ENCODE measurements around the gene RHOG. TPM values are rescaled to one million over a fixed set of nuclear protein-coding genes. Genes with fewer than 3 reads are reported as not detected.

RHOG gene
- total RNA-seq, 1 experiment from 2014 or later: 33.6 TPM

- TF ChIP-seq ZNF219 (CRISPR knock-in tag; IDR thresholded peaks at IDR 0.05; ENCODE audit: borderline replicate concordance) (no peak), ZNF671 (CRISPR knock-in tag; IDR thresholded peaks at IDR 0.05) (no peak), ATF3 (CRISPR knock-in tag; conservative IDR thresholded peaks at IDR 0.05) (no peak)
Measured at GRCh38 chr11:3810951-3811350, 29.8 kb downstream of the RHOG start (continued).

- Mint-ChIP-seq H3K9me3 (no peaks in the 10 kb centered on the region), H3K27me3 (ENCODE audit: low read depth) (no peaks in the 10 kb centered on the region; the same call in 1 of the 2 replicates), H3K27ac (no peak overlapping the region), H3K4me3 (no peak overlapping the region), H3K4me1 (peaks cover 11% of the 10 kb centered on the region), H3K36me3 (no peaks in the 10 kb centered on the region)
- CTCF ChIA-PET: interaction anchor here (1.1 to 3.7 kb wide), 5 partner anchors 15 to 262 kb away, joined by 3 to 31 read pairs (median 4); partner anchors contain the start of genes RHOG and STIM1
- POLR2A ChIA-PET: interaction anchor here (0.9 kb wide), 1 partner anchor 15 kb away, joined by 4 read pairs; no protein-coding TSS in a partner anchor
- ATAC-seq (no peak), DNase-seq (ENCODE audit: low spot score) (no peak)
- TF ChIP-seq AFF4 (CRISPR knock-in tag; IDR thresholded peaks at IDR 0.05; ENCODE audit: borderline replicate concordance): no peak
- TF ChIP-seq KAT7 (CRISPR knock-in tag; IDR thresholded peaks at IDR 0.05; ENCODE audit: borderline replicate concordance): no peak
- TF ChIP-seq E2F4 (CRISPR knock-in tag; IDR thresholded peaks at IDR 0.05; ENCODE audit: borderline replicate concordance, low read depth): no peak
- no peak for TF ChIP-seq IRF2 (CRISPR knock-in tag; IDR thresholded peaks at IDR 0.05; ENCODE audit: borderline replicate concordance, low read depth)
- no peak for TF ChIP-seq ZNF532 (CRISPR knock-in tag; IDR thresholded peaks at IDR 0.05; ENCODE audit: borderline replicate concordance)
- TF ChIP-seq HMGA2 (CRISPR knock-in tag; IDR thresholded peaks at IDR 0.05): no peak
- no peak for TF ChIP-seq PRRX2 (CRISPR knock-in tag; IDR thresholded peaks at IDR 0.05)
- TF ChIP-seq FOXJ3 (CRISPR knock-in tag; IDR thresholded peaks at IDR 0.05; ENCODE audit: borderline replicate concordance): no peak
- no peak for TF ChIP-seq E2F5 (CRISPR knock-in tag; IDR thresholded peaks at IDR 0.05)
- TF ChIP-seq USF1 (CRISPR knock-in tag; IDR thresholded peaks at IDR 0.05): no peak
- no peak for TF ChIP-seq JAZF1 (CRISPR knock-in tag; IDR thresholded peaks at IDR 0.05)
- TF ChIP-seq NR2C2 (CRISPR knock-in tag; IDR thresholded peaks at IDR 0.05): no peak
- TF ChIP-seq SMAD4 (CRISPR knock-in tag; IDR thresholded peaks at IDR 0.05): no peak
- TF ChIP-seq FOXK1 (CRISPR knock-in tag; IDR thresholded peaks at IDR 0.05): no peak
- TF ChIP-seq AR (CRISPR knock-in tag; IDR thresholded peaks at IDR 0.05): no peak
- TF ChIP-seq MXD4 (CRISPR knock-in tag; IDR thresholded peaks at IDR 0.05; ENCODE audit: borderline replicate concordance): no peak
Measured at GRCh38 chr11:3810446-3810845, 30.3 kb downstream of the RHOG start.
